ENCODE results near the gene TXLNA. TPM values are rescaled to one million over a fixed set of nuclear protein-coding genes. Genes with fewer than 3 reads are reported as not detected.
"Not testable (repeated sequence)": the region's sequence is repeated elsewhere in the genome, so short reads cannot be mapped to it uniquely, and the experiment has no call there.

The TXLNA gene
- total and polyA plus RNA-seq, 5 donors: 13.8 to 29.4 (median 20.9) TPM

DNA sequence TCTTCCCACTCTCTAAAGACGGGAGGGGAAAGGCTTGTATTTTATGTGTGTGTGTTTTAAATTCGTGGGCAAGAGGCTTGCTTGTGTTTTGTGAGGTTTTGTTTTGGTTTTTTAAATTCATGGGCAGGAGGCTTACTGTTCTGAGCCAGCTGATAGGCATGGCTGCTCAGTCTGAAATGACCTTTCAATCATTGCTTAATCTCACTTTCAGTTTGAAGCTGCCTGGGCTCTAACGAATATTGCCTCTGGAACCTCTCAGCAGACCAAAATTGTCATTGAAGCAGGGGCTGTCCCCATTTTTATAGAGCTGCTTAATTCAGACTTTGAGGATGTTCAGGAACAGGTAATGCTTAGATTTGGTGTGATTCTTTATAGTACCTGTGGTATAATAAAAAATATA, 20.3 kb upstream of the TXLNA start:
- H3K9me3 ChIP-seq (ENCODE audit: control insufficient read depth, low read length): no peaks in the 10 kb centered on the region
- H3K4me1 ChIP-seq (ENCODE audit: control insufficient read depth, insufficient read depth, low read length): no peaks in the 10 kb centered on the region
- no peak overlapping the region for H3K4me3 ChIP-seq (ENCODE audit: low read length)
- WGBS: 70% methylated on average over 3 of the region's 3 CpGs
- no peak overlapping the region for H3K27ac ChIP-seq (ENCODE audit: low read length)
- no peak for DNase-seq
- ATAC-seq: no peak
- no peaks in the 10 kb centered on the region for H3K27me3 ChIP-seq (ENCODE audit: control insufficient read depth, insufficient read depth)
- intact Hi-C loops (cut with DNase I): no loop called here

DNA sequence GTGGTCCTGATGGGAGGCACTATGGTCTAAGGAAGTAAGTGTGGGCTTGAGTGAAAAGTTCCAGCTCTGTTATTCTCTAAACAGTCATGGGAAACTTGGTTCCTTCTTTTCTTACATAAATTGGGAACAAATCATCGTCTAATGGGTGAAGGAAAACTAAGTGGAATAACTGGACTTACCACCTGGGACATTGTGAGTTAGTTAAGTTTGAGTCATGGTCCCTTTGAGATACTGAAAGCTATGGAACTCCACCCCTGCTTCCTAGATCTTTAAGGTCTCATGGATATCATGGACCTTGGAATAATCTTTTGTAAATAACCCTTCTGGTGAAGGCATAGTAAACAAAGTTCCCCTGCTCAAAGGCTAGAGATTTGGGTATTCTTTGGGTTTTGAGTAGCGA, 16.1 kb upstream of the TXLNA start:
- no peaks in the 10 kb centered on the region for H3K9me3 ChIP-seq (ENCODE audit: control insufficient read depth, low read length)
- no peak for DNase-seq
- H3K4me1 ChIP-seq (ENCODE audit: control insufficient read depth, insufficient read depth, low read length): no peaks in the 10 kb centered on the region
- H3K27me3 ChIP-seq (ENCODE audit: control insufficient read depth, insufficient read depth): no peaks in the 10 kb centered on the region
- WGBS: 95% methylated on average over 2 of the region's 2 CpGs
- intact Hi-C loops (cut with DNase I): no loop called here
- no peak overlapping the region for H3K4me3 ChIP-seq (ENCODE audit: low read length)
- no peak overlapping the region for H3K27ac ChIP-seq (ENCODE audit: low read length)
- no peak for ATAC-seq

DNA sequence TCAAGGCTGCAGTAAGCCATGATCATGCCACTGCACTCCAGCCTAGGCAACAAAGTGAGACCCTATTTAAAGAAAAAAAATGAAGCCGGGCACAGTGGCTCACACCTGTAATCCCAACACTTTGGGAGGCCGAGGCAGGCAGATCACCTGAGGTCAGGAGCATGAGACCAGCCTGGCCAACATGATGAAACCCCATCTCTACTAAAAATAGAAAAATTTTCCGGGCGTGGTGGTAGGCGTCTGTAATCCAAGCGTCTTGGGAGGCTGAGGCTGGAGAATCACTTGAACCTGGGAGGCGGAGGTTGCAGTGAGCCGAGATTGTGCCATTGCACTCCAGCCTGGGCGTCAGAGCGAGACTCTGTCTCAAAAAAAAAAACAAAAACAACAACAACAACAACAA, 13.8 kb upstream of the TXLNA start:
- H3K4me3 ChIP-seq (ENCODE audit: low read length); ATAC-seq; intact Hi-C loops (cut with DNase I); H3K27me3 ChIP-seq (ENCODE audit: control insufficient read depth, insufficient read depth); H3K4me1 ChIP-seq (ENCODE audit: control insufficient read depth, insufficient read depth, low read length); H3K27ac ChIP-seq (ENCODE audit: low read length); DNase-seq; H3K9me3 ChIP-seq (ENCODE audit: control insufficient read depth, low read length): not testable (repeated sequence)
- 90% methylated on average over 10 of the region's 10 CpGs for WGBS

DNA sequence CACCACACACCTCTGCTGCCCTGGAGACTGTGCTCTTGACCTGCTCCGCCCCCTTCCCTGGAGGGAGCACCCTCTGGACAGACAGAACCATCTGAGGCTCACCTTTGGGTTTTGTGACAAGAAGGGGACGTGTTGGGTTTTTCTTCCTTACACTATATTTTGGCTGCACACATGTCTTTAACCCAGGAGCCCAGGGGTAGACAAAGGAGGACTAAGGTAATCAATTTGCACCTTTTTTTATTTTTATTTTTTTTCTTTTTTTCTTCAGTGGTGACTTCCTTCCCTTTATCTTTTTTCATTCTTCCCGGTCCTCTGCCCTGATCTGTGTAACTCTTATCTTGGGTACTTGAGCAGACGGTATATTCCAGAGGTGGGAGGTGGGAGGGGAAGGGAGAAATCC, 8.5 kb upstream of the TXLNA start:
- peak in 1 of 2 donors; percentile 17 for ATAC-seq
- Histone ChIP-seq H3K4me3 (ENCODE audit: low read length) (no peak overlapping the region), H3K27me3 (ENCODE audit: control insufficient read depth, insufficient read depth) (no peaks in the 10 kb centered on the region), H3K27ac (ENCODE audit: low read length) (no peak overlapping the region), H3K9me3 (ENCODE audit: control insufficient read depth, low read length) (no peaks in the 10 kb centered on the region), H3K4me1 (ENCODE audit: control insufficient read depth, insufficient read depth, low read length) (no peaks in the 10 kb centered on the region)
- 64% methylated on average over 4 of the region's 4 CpGs for WGBS
- intact Hi-C loops (cut with DNase I): no loop called here
- DNase-seq: no peak

DNA sequence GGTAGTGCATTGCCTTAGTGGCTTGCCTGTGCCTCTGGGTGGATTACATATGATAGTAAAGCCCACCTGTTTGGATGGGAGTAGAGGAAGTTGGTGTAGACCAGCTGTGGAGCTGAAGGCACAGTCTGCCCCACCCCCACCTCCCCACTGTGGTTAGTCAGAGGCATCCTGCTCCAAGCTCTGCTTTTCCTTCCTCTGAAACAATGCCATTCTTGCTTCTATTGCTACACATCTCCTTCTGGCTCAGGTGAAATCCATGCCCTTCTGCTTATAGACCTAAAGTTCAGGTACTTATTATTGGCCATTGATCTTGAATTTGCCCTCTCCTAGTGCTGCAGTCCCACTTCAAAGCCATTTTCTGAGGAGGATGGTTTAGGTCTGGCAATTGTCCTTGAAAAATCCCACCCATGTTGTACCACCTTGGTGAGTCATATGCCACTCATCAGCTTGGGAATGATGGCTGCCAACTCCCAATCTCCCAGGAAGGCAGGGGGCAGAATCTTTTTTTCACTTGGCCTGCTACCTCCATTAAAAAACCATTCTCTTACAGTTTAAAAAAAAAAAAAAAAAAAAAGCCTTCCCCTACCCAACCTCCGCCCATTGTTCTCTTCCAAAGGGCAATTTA, 6.7 kb upstream of the TXLNA start:
- H3K27me3 ChIP-seq (ENCODE audit: control insufficient read depth, insufficient read depth): no peaks in the 10 kb centered on the region
- no peaks in the 10 kb centered on the region for H3K4me1 ChIP-seq (ENCODE audit: control insufficient read depth, insufficient read depth, low read length)
- intact Hi-C loops (cut with DNase I): no loop called here
- no peak overlapping the region for H3K4me3 ChIP-seq (ENCODE audit: low read length)
- DNase-seq (no peak), ATAC-seq (no peak)
- 100% methylated on average over 1 of the region's 1 CpG for WGBS
- no peak overlapping the region for H3K27ac ChIP-seq (ENCODE audit: low read length)
- H3K9me3 ChIP-seq (ENCODE audit: control insufficient read depth, low read length): no peaks in the 10 kb centered on the region

DNA sequence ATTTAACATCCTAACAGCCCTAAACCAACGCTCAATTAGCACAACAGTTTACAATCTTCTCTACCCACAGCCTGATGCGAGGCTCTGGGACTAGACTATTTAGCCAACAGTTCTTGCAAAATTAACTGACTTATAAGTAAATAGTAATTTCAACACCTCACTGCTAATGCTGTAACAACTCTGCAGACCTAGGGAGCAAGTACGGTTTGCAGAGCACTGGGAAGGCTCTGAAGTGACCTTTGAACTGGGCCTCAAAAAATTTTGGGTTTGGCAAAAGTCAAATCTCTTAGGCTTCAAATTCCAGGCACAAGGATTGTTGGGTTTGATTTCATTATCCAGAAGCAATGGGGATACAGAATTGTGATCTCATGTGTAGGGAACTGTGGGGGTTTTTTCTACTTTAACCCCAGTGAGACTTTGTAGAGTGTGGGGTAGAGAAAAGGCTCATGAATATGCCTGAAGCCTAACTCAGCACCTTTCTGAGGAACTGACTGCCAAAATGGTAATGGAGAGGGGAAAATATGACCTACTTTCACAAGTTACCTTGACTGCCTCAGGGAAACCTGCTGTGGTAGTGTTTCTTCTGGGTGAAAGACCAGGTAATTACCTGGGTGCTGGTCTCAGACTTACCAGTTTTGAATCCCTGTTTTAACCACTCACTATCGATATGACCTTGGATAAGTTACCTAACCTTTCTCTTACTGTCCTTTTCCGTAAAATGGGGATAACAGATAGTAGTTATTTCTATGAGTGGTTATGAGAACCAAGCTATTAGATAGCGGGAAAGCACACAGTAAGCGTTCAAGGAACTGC, 889 bp upstream of the TXLNA start:
- intact Hi-C loops (cut with DNase I): no loop called here

DNA sequence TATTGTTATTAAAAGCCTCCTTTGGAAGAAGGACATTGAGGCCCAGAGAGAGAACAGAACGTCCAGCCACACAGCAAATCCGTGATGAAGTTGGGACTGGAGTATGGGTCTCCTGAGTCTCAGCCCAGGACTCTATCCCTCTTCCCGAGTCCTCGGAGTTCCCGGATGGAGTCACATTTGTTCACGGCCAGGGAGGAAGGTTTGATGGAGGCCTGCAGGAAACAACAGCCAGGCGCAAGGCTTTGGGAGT, 357 bp upstream of the TXLNA start:
- no peak for DNase-seq
- peaks cover 8% of the 10 kb centered on the region for H3K4me1 ChIP-seq (ENCODE audit: control insufficient read depth, insufficient read depth, low read length)
- intact Hi-C loops (cut with DNase I): no loop called here

More for the DNA sequence above, 889 bp upstream of the TXLNA start:
- no peak for ATAC-seq
- Histone ChIP-seq H3K4me1 (ENCODE audit: control insufficient read depth, insufficient read depth, low read length) (peaks cover 8% of the 10 kb centered on the region), H3K9me3 (ENCODE audit: control insufficient read depth, low read length) (no peaks in the 10 kb centered on the region), H3K27me3 (ENCODE audit: control insufficient read depth, insufficient read depth) (no peaks in the 10 kb centered on the region), H3K4me3 (ENCODE audit: low read length) (peak overlapping the region; percentile 79), H3K27ac (ENCODE audit: low read length) (peak overlapping the region; percentile 98)
- DNase-seq: no peak
- 79% methylated on average over 7 of the region's 7 CpGs for WGBS

DNA sequence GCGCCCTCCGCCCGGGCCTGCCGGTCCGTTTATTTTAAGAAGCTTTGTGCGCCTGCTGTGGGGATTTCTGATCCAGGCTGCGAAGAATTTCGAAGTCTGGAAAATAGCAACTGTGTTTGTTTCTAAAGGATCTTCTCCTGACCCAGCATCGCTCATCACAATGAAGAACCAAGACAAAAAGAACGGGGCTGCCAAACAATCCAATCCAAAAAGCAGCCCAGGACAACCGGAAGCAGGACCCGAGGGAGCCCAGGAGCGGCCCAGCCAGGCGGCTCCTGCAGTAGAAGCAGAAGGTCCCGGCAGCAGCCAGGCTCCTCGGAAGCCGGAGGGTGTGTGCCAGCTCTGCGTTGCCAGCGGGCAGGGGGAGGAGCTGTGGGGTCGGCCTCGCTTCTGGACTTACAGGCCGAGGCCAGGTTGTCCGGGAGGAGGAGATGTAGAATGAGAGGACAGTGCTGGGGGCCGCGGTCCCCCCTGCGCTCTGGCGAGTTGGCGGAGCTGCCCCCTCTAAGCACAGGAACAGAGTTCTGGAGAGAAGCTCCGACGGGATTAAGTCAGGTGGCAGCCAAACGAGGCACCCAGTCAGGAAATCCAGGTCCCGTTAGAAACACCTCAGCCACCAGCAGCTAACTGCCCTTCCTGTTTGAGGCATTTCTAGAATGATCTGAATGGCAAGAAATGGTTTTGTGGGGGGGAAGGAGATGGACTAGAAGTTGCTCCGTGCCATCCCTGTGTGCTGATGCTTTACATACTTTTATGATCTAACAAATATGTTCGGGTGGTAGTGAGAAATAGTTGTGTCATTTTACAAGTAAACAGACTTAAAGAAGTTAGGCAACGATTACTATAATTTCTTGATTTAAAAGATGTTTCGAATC, 948 bp downstream of the TXLNA start:
- 5% methylated on average over 36 of the region's 36 CpGs for WGBS
- H3K4me1 ChIP-seq (ENCODE audit: control insufficient read depth, insufficient read depth, low read length): peaks cover 8% of the 10 kb centered on the region
- ATAC-seq: peak; percentile 46 to 65
- H3K9me3 ChIP-seq (ENCODE audit: control insufficient read depth, low read length): no peaks in the 10 kb centered on the region
- peak overlapping the region; percentile 79 for H3K4me3 ChIP-seq (ENCODE audit: low read length)
- intact Hi-C loops (cut with DNase I): no loop called here
- no peaks in the 10 kb centered on the region for H3K27me3 ChIP-seq (ENCODE audit: control insufficient read depth, insufficient read depth)
- DNase-seq: peak; percentile 75 to 88 (median 82)
- peak overlapping the region; percentile 98 for H3K27ac ChIP-seq (ENCODE audit: low read length)

More for the DNA sequence above, 357 bp upstream of the TXLNA start:
- 8% methylated on average over 7 of the region's 7 CpGs for WGBS
- H3K9me3 ChIP-seq (ENCODE audit: control insufficient read depth, low read length): no peaks in the 10 kb centered on the region
- ATAC-seq: peak; percentile 24 to 27
- H3K27me3 ChIP-seq (ENCODE audit: control insufficient read depth, insufficient read depth): no peaks in the 10 kb centered on the region
- H3K27ac ChIP-seq (ENCODE audit: low read length): peak overlapping the region; percentile 98
- peak overlapping the region; percentile 79 for H3K4me3 ChIP-seq (ENCODE audit: low read length)

DNA sequence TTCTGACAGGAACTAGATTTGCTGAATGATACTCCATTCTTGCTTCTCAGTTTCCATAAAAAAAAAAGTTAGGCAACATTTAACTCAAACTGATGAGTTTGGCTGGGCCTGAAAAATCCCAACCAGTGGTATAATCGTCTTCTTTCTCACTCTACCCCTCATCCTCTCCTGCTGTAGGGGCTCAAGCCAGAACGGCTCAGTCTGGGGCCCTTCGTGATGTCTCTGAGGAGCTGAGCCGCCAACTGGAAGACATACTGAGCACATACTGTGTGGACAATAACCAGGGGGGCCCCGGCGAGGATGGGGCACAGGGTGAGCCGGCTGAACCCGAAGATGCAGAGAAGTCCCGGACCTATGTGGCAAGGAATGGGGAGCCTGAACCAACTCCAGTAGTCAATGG, 1.6 kb downstream of the TXLNA start:
- Histone ChIP-seq H3K27ac (ENCODE audit: low read length) (no peak overlapping the region), H3K4me1 (ENCODE audit: control insufficient read depth, insufficient read depth, low read length) (peaks cover 8% of the 10 kb centered on the region), H3K9me3 (ENCODE audit: control insufficient read depth, low read length) (no peaks in the 10 kb centered on the region), H3K27me3 (ENCODE audit: control insufficient read depth, insufficient read depth) (no peaks in the 10 kb centered on the region), H3K4me3 (ENCODE audit: low read length) (peak overlapping the region; percentile 79)
- DNase-seq (no peak), ATAC-seq (no peak)
- intact Hi-C loops (cut with DNase I): no loop called here
- 70% methylated on average over 9 of the region's 9 CpGs for WGBS

DNA sequence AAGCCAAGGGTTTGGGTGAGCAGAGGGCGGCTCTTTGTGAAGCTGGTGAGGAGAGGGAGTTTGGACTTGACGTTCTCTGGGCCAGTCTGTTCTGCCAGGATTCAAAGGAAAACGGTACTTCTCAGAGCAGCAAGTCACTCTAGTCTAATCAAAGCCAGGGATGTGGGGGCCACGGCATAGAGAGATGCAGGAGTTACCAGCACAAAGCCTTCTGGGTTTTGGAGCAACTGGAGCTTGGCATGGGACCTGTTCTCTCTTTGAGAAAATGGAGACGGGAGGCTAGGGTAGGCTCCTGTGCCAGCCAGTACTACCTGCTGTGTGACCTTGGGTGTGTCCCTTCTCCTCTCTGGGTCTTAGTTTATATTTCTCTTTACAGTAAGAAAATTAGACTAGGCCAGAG, 2.1 kb downstream of the TXLNA start:
- H3K27me3 ChIP-seq (ENCODE audit: control insufficient read depth, insufficient read depth): no peaks in the 10 kb centered on the region
- H3K9me3 ChIP-seq (ENCODE audit: control insufficient read depth, low read length): no peaks in the 10 kb centered on the region
- WGBS: 74% methylated on average over 5 of the region's 5 CpGs
- H3K4me3 ChIP-seq (ENCODE audit: low read length): no peak overlapping the region
- H3K4me1 ChIP-seq (ENCODE audit: control insufficient read depth, insufficient read depth, low read length): peaks cover 8% of the 10 kb centered on the region
- DNase-seq: no peak
- ATAC-seq: no peak
- H3K27ac ChIP-seq (ENCODE audit: low read length): no peak overlapping the region
- intact Hi-C loops (cut with DNase I): no loop called here

DNA sequence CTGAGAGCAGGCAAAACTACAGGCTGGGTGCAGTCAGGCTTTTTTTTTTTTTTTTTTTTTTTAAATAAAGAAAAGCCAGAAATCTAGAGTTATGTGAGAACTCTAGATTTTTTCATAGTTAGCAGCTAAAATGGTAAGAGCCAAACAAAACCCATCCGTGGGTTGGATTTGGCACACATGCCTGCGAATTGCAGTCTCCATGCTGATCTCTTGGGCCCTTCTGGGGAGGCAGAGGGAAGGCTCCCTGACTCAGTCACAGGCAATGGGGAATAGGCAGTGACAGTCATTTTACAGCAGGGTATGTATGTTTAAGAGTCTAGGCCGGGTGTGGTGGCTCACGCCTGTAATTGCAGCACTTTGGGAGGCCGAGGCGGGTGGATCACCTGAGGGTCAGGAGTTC, 2.6 kb downstream of the TXLNA start:
- Histone ChIP-seq H3K4me3 (ENCODE audit: low read length) (no peak overlapping the region), H3K27ac (ENCODE audit: low read length) (no peak overlapping the region), H3K27me3 (ENCODE audit: control insufficient read depth, insufficient read depth) (no peaks in the 10 kb centered on the region), H3K9me3 (ENCODE audit: control insufficient read depth, low read length) (no peaks in the 10 kb centered on the region), H3K4me1 (ENCODE audit: control insufficient read depth, insufficient read depth, low read length) (peaks cover 8% of the 10 kb centered on the region)
- ATAC-seq (no peak), DNase-seq (no peak)
- intact Hi-C loops (cut with DNase I): no loop called here
- WGBS: 83% methylated on average over 6 of the region's 6 CpGs
